GM23338 (cell line): ENCODE measurements around the gene UNC5C.

Experiments
- EZH2 ChIP-seq: fragments of 200-600 bp; sonication (generic); IDR thresholded peaks from one replicate; pipeline ENCODE4 v1.8.0; 2017; ENCODE audit warnings: antibody characterized with exemption, mild to moderate bottlenecking, low read depth; ENCODE audit not compliant: unreplicated experiment
- EZH2phosphoT487 ChIP-seq: fragments of 200-600 bp; sonication (generic); IDR thresholded peaks from one replicate; pipeline ENCODE4 v1.8.1; 2018; ENCODE audit warnings: antibody characterized with exemption; ENCODE audit not compliant: unreplicated experiment
- JUNB ChIP-seq: IDR thresholded peaks from one replicate; pipeline ENCODE4 v1.6.1; 2016; ENCODE audit warnings: antibody characterized with exemption; ENCODE audit not compliant: unreplicated experiment
- NANOG ChIP-seq: IDR thresholded peaks from 2 replicates; pipeline ENCODE4 v1.6.1; 2016; ENCODE audit warnings: antibody characterized with exemption, borderline replicate concordance
- POLR2AphosphoS5 ChIP-seq: IDR thresholded peaks from 2 replicates; pipeline ENCODE4 v1.6.1; 2016; ENCODE audit warnings: antibody characterized with exemption, low read depth
- TF ChIP-seq, protein P1 (sequence below), 2 experiments: fragments of 200-600 bp in 1 of 2; sonication (generic) in 1 of 2; conservative IDR thresholded peaks; 2 replicates each; pipeline versions ENCODE4 v1.5.1 to v1.6.1; 2016 to 2017; ENCODE audit warnings: antibody characterized with exemption in 2 of 2, low read depth in 2 of 2, mild to moderate bottlenecking in 2 of 2, moderate library complexity in 1 of 2

DNA sequence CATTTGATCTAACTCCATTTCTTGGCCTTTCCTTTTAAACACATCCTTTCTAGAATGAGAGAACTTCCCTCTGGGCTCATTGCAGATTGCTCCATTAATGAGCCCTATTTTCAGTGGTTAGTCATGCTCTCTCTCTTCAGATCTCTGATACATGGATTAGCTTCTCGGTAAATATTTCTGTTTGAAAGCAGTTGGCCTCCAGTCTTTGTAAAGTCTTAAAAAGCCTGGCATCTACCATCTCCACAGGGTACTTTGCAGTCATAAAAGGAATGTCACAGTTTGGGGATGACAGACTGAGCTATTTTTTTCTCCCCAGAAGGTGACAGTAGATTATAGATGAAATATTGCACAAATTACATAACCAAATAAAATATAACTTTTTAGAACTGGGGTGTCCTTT lies 72.7 kb downstream of the UNC5C start:
- TF ChIP-seq, protein P1, sequence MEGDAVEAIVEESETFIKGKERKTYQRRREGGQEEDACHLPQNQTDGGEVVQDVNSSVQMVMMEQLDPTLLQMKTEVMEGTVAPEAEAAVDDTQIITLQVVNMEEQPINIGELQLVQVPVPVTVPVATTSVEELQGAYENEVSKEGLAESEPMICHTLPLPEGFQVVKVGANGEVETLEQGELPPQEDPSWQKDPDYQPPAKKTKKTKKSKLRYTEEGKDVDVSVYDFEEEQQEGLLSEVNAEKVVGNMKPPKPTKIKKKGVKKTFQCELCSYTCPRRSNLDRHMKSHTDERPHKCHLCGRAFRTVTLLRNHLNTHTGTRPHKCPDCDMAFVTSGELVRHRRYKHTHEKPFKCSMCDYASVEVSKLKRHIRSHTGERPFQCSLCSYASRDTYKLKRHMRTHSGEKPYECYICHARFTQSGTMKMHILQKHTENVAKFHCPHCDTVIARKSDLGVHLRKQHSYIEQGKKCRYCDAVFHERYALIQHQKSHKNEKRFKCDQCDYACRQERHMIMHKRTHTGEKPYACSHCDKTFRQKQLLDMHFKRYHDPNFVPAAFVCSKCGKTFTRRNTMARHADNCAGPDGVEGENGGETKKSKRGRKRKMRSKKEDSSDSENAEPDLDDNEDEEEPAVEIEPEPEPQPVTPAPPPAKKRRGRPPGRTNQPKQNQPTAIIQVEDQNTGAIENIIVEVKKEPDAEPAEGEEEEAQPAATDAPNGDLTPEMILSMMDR (conservative IDR thresholded peaks at IDR 0.05; ENCODE audit: low read depth in 2 of 2): no peak
- TF ChIP-seq EZH2phosphoT487 (no peak), POLR2AphosphoS5 (no peak), JUNB (no peak), EZH2 (no peak), NANOG (no peak)
